Mesangial cell (primary cell): ENCODE results near the gene PHYH. TPM values are rescaled to one million over a fixed set of nuclear protein-coding genes. Genes with fewer than 3 reads are reported as not detected.

ENCODE experiments used
- total RNA-seq: library from RNA; depleted of rRNA; stranded (reverse); fragments of >200 nt; gene quantifications from 2 replicates; pipeline ENCODE4 v1.2.3, GENCODE V29; 2015

Gene PHYH
- 12.7 and 17.1 TPM in 2 replicates for total RNA-seq

GRCh38 chr10:13299437-13300287 is at the start of gene PHYH:
TSS of gene PHYH (minus strand) at chr10:13300064. CDS start at chr10:13300042, 22 bp downstream.

GRCh38 chr10:13348216-13349017 is 48.6 kb upstream of the PHYH start, which contains the start of gene SEPHS1:
TSS of gene SEPHS1 (minus strand) at chr10:13348293. CDS start at chr10:13344950, 3,343 bp downstream.

GRCh38 chr10:13234172-13234571 is 65.7 kb downstream of the PHYH start, which contains the start of gene UCMA:
TSS of gene UCMA (minus strand) at chr10:13234374. CDS start at chr10:13234258, 116 bp downstream.

Other genes starting within 250 kb of the PHYH start
- 28.0 and 35.7 TPM in 2 replicates for gene OPTN, start 199.9 kb downstream of the PHYH start, total RNA-seq
- gene MCM10, start 138.5 kb downstream of the PHYH start, total RNA-seq, result 0.76 and 13.9 TPM in 2 replicates
- gene UCMA, start 65.7 kb downstream of the PHYH start, total RNA-seq, result not detected in 2 replicates
- gene SEPHS1, start 48.2 kb upstream of the PHYH start, total RNA-seq, result 44.7 and 61.4 TPM in 2 replicates
- gene BEND7, start 228.9 kb upstream of the PHYH start, total RNA-seq, result 13.3 and 16.8 TPM in 2 replicates